ENCODE data around the gene ATG14. TPM values are rescaled to one million over a fixed set of nuclear protein-coding genes. Genes with fewer than 3 reads are reported as not detected.

ATG14 gene
- polyA plus RNA-seq, 3 donors = 1.8 to 6.8 (median 3.3) TPM

GRCh38 chr14:55341781-55342180, 69.8 kb downstream of the ATG14 start:
- Histone ChIP-seq H3K36me3 (replicated peaks in 1 of 2; ENCODE audit: control insufficient read depth in 1 of 2, insufficient read depth in 2 of 2, low read length in 2 of 2) (no peaks in the 10 kb centered on the region), H3K9me3 (replicated peaks in 1 of 2; ENCODE audit: control insufficient read depth in 1 of 2, insufficient read depth in 1 of 2, low read length in 2 of 2) (no peaks in the 10 kb centered on the region), H3K4me1 (ENCODE audit: control insufficient read depth in 1 of 2, insufficient read depth in 2 of 2, low read length in 2 of 2) (peaks cover 0 to 10% of the 10 kb centered on the region in 2 donors), H3K27ac (ENCODE audit: low read depth in 1 of 2, low read length in 2 of 2) (peak overlapping the region in 1 of 2 donors; percentile 48), H4K20me1 (ENCODE audit: insufficient read depth, low read length) (peaks cover 74% of the 10 kb centered on the region), H2AFZ (ENCODE audit: insufficient read depth, low read depth, low read length, poor library complexity, severe bottlenecking) (no peak overlapping the region), H3K9ac (ENCODE audit: insufficient read depth, low read length, poor library complexity, severe bottlenecking) (no peak overlapping the region), H3K4me3 (replicated peaks in 1 of 3; ENCODE audit: low read depth in 2 of 3, low read length in 3 of 3) (no peak overlapping the region), H3K27me3 (ENCODE audit: control insufficient read depth in 2 of 2, insufficient read depth in 2 of 2, low read length in 2 of 2) (no peaks in the 10 kb centered on the region), H3K4me2 (replicated peaks; ENCODE audit: extremely low read depth, low read length, poor library complexity, severe bottlenecking) (no peak overlapping the region), H3K79me2 (ENCODE audit: insufficient read depth, low read length) (peaks cover 93% of the 10 kb centered on the region)
- no peak for DNase-seq
- no peak overlapping the region for H3K4me3 Mint-ChIP-seq
- peaks cover 24% of the 10 kb centered on the region for H3K4me1 Mint-ChIP-seq
- H3K27me3 Mint-ChIP-seq (ENCODE audit: low read depth in 3 of 3) = no peaks in the 10 kb centered on the region
- intact Hi-C loops (cut with micrococcal nuclease) = no loop called here
- peak overlapping the region in 1 of 7 donors; percentile 35 for H3K27ac Mint-ChIP-seq
- no peaks in the 10 kb centered on the region for H3K36me3 Mint-ChIP-seq
- H3K9me3 Mint-ChIP-seq = no peaks in the 10 kb centered on the region
- TF ChIP-seq CTCF (IDR thresholded peaks at IDR 0.05) = no peak
- no CpG with 5 or more reads among the region's 2 CpGs for WGBS (ENCODE audit: insufficient coverage)

DNA sequence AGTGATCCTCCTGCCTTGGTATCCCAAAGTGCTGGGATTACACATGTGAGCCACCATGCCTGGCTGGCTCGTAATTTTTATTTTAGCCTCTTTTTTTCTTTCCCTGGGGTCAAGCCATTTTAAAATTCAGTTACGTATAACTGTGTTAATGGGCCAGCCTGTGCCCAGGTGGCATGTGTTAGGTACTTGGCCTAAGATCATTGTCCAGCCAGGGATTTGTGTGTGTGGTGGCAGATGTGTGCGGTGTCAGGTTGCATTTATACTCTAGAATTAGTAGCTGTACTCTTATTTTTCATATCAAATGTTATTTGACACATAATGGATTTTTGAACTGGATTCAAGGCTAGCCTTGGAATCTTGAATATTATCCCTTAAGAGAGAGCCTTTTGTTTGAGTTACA, 71.1 kb downstream of the ATG14 start:
- Histone ChIP-seq H3K9ac (ENCODE audit: insufficient read depth, low read length, poor library complexity, severe bottlenecking) (no peak overlapping the region), H4K20me1 (ENCODE audit: insufficient read depth, low read length) (peaks cover 74% of the 10 kb centered on the region), H3K79me2 (ENCODE audit: insufficient read depth, low read length) (peaks cover 91% of the 10 kb centered on the region), H2AFZ (ENCODE audit: insufficient read depth, low read depth, low read length, poor library complexity, severe bottlenecking) (no peak overlapping the region), H3K4me3 (replicated peaks in 1 of 3; ENCODE audit: low read depth in 2 of 3, low read length in 3 of 3) (no peak overlapping the region), H3K4me2 (replicated peaks; ENCODE audit: extremely low read depth, low read length, poor library complexity, severe bottlenecking) (no peak overlapping the region), H3K4me1 (ENCODE audit: control insufficient read depth in 1 of 2, insufficient read depth in 2 of 2, low read length in 2 of 2) (peaks cover 0 to 10% of the 10 kb centered on the region in 2 donors), H3K9me3 (replicated peaks in 1 of 2; ENCODE audit: control insufficient read depth in 1 of 2, insufficient read depth in 1 of 2, low read length in 2 of 2) (no peaks in the 10 kb centered on the region), H3K27me3 (ENCODE audit: control insufficient read depth in 2 of 2, insufficient read depth in 2 of 2, low read length in 2 of 2) (no peaks in the 10 kb centered on the region), H3K36me3 (replicated peaks in 1 of 2; ENCODE audit: control insufficient read depth in 1 of 2, insufficient read depth in 2 of 2, low read length in 2 of 2) (no peaks in the 10 kb centered on the region), H3K27ac (ENCODE audit: low read depth in 1 of 2, low read length in 2 of 2) (no peak overlapping the region)
- Mint-ChIP-seq H3K36me3 (peaks cover 1 to 4% of the 10 kb centered on the region in 2 donors), H3K4me1 (peaks cover 20% of the 10 kb centered on the region), H3K27ac (peak overlapping the region in 2 of 7 donors; percentile 53 to 87), H3K4me3 (no peak overlapping the region), H3K9me3 (no peaks in the 10 kb centered on the region), H3K27me3 (ENCODE audit: low read depth in 3 of 3) (no peaks in the 10 kb centered on the region)
- intact Hi-C loops (cut with micrococcal nuclease) = no loop called here
- no peak for TF ChIP-seq CTCF (IDR thresholded peaks at IDR 0.05)
- no peak for DNase-seq
- WGBS (ENCODE audit: insufficient coverage) = 100% methylated on average over 1 of the region's 3 CpGs

Data from CD14-positive monocyte (primary cell).